Measurements from ENCODE around the gene MOB1A. TPM values are rescaled to one million over a fixed set of nuclear protein-coding genes. Genes with fewer than 3 reads are reported as not detected.

The MOB1A gene
- total RNA-seq, 1 donor from 2014 or later, result 96.4 TPM

- Mint-ChIP-seq H3K4me3 (peak overlapping the region; percentile 89), H3K4me1 (peaks cover 13% of the 10 kb centered on the region), H3K27me3 (ENCODE audit: low read depth) (no peaks in the 10 kb centered on the region), H3K27ac (peak overlapping the region; percentile 97), H3K36me3 (peaks cover 17% of the 10 kb centered on the region), H3K9me3 (peaks cover 14% of the 10 kb centered on the region)
- TF ChIP-seq CTCF (IDR thresholded peaks at IDR 0.05; ENCODE audit: unreplicated experiment), result no peak
- no peak for DNase-seq (ENCODE audit: low spot score in 2 of 2, unreplicated experiment in 2 of 2)
Observed at GRCh38 chr2:74177696-74178095, 983 bp downstream of the MOB1A start.

GRCh38 chr2:74174909-74175308, 3.8 kb downstream of the MOB1A start:
- Mint-ChIP-seq H3K4me1 (peaks cover 15% of the 10 kb centered on the region), H3K27me3 (ENCODE audit: low read depth) (no peaks in the 10 kb centered on the region), H3K36me3 (peaks cover 27% of the 10 kb centered on the region), H3K9me3 (peaks cover 14% of the 10 kb centered on the region), H3K27ac (no peak overlapping the region), H3K4me3 (no peak overlapping the region)
- no peak for DNase-seq (ENCODE audit: low spot score in 2 of 2, unreplicated experiment in 2 of 2)
- no peak for TF ChIP-seq CTCF (IDR thresholded peaks at IDR 0.05; ENCODE audit: unreplicated experiment)

GRCh38 chr2:74168739-74169138, 9.9 kb downstream of the MOB1A start:
- Mint-ChIP-seq H3K27me3 (ENCODE audit: low read depth) (no peaks in the 10 kb centered on the region), H3K36me3 (peaks cover 40% of the 10 kb centered on the region), H3K4me3 (no peak overlapping the region), H3K4me1 (peaks cover 5% of the 10 kb centered on the region), H3K27ac (no peak overlapping the region), H3K9me3 (peaks cover 9% of the 10 kb centered on the region)
- TF ChIP-seq CTCF (IDR thresholded peaks at IDR 0.05; ENCODE audit: unreplicated experiment), result no peak
- DNase-seq (ENCODE audit: low spot score in 2 of 2, unreplicated experiment in 2 of 2), result no peak

- Mint-ChIP-seq H3K36me3 (peaks cover 34% of the 10 kb centered on the region), H3K27me3 (ENCODE audit: low read depth) (no peaks in the 10 kb centered on the region), H3K9me3 (peaks cover 9% of the 10 kb centered on the region), H3K4me1 (no peaks in the 10 kb centered on the region), H3K4me3 (no peak overlapping the region), H3K27ac (no peak overlapping the region)
- no peak for TF ChIP-seq CTCF (IDR thresholded peaks at IDR 0.05; ENCODE audit: unreplicated experiment)
- DNase-seq (ENCODE audit: low spot score in 2 of 2, unreplicated experiment in 2 of 2), result no peak
Observed at GRCh38 chr2:74164761-74165160, 13.9 kb downstream of the MOB1A start.

- no peak for DNase-seq (ENCODE audit: low spot score in 2 of 2, unreplicated experiment in 2 of 2)
- no peak for TF ChIP-seq CTCF (IDR thresholded peaks at IDR 0.05; ENCODE audit: unreplicated experiment)
- Mint-ChIP-seq H3K36me3 (peaks cover 37% of the 10 kb centered on the region), H3K27ac (no peak overlapping the region), H3K27me3 (ENCODE audit: low read depth) (no peaks in the 10 kb centered on the region), H3K9me3 (peaks cover 9% of the 10 kb centered on the region), H3K4me1 (no peaks in the 10 kb centered on the region), H3K4me3 (no peak overlapping the region)
Observed at GRCh38 chr2:74162951-74163350, 15.7 kb downstream of the MOB1A start.

- DNase-seq (ENCODE audit: low spot score in 2 of 2, unreplicated experiment in 2 of 2), result no peak
- Mint-ChIP-seq H3K36me3 (peaks cover 22% of the 10 kb centered on the region), H3K4me3 (no peak overlapping the region), H3K9me3 (no peaks in the 10 kb centered on the region), H3K27ac (no peak overlapping the region), H3K4me1 (no peaks in the 10 kb centered on the region), H3K27me3 (ENCODE audit: low read depth) (no peaks in the 10 kb centered on the region)
- no peak for TF ChIP-seq CTCF (IDR thresholded peaks at IDR 0.05; ENCODE audit: unreplicated experiment)
Observed at GRCh38 chr2:74155830-74156229, 22.8 kb downstream of the MOB1A start.
